ENCODE results near the gene PGM5. TPM values are rescaled to one million over a fixed set of nuclear protein-coding genes. Genes with fewer than 3 reads are reported as not detected.
A peak's percentile ranks its signal among the peaks of the same experiment; 100 is the strongest.

Gene PGM5
- total RNA-seq, 4 donors from 2014 or later: 573 to 742 (median 607) TPM

GRCh38 chr9:68480807-68481206 lies 124.4 kb downstream of the PGM5 start:
- 48% methylated on average over 3 of the region's 3 CpGs for WGBS
- peak overlapping the region; percentile 76 to 81 (median 80) for H3K27ac ChIP-seq (replicated peaks in 1 of 4)
- no peak for TF ChIP-seq EP300 (IDR thresholded peaks at IDR 0.05)
- TF ChIP-seq POLR2AphosphoS5 (IDR thresholded peaks at IDR 0.05): peak in 1 of 2 donors; percentile 51
- H3K27me3 ChIP-seq: no peaks in the 10 kb centered on the region
- H3K4me3 ChIP-seq: no peak overlapping the region
- H3K9me3 ChIP-seq: peaks cover 0 to 1% (median 0%) of the 10 kb centered on the region in 4 donors
- peaks cover 36 to 71% (median 62%) of the 10 kb centered on the region in 4 donors for H3K4me1 ChIP-seq
- intact Hi-C loops (cut with DNase I): no loop called here
- peaks cover 15 to 43% (median 34%) of the 10 kb centered on the region in 4 donors for H3K36me3 ChIP-seq
- DNase-seq (ENCODE audit: extremely low spot score): no peak

GRCh38 chr9:68482548-68482947 lies 126.1 kb downstream of the PGM5 start:
- TF ChIP-seq POLR2AphosphoS5 (IDR thresholded peaks at IDR 0.05): peak; percentile 24 to 55
- TF ChIP-seq POLR2A (IDR thresholded peaks at IDR 0.05; ENCODE audit: low read depth): no peak
- H3K27ac ChIP-seq (replicated peaks in 1 of 4): peak overlapping the region; percentile 76 to 81 (median 80)
- H3K36me3 ChIP-seq: peaks cover 25 to 60% (median 44%) of the 10 kb centered on the region in 4 donors
- intact Hi-C loops (cut with DNase I): no loop called here
- WGBS: 31% methylated on average over 1 of the region's 1 CpG
- no peaks in the 10 kb centered on the region for H3K27me3 ChIP-seq
- peaks cover 0 to 9% (median 7%) of the 10 kb centered on the region in 4 donors for H3K9me3 ChIP-seq
- H3K4me3 ChIP-seq: no peak overlapping the region
- no peak for DNase-seq (ENCODE audit: extremely low spot score)
- peaks cover 19 to 54% (median 45%) of the 10 kb centered on the region in 4 donors for H3K4me1 ChIP-seq

- no peak for TF ChIP-seq CTCF (IDR thresholded peaks at IDR 0.05)
- TF ChIP-seq POLR2AphosphoS5 (IDR thresholded peaks at IDR 0.05): no peak
- TF ChIP-seq POLR2A (IDR thresholded peaks at IDR 0.05; ENCODE audit: low read depth): no peak
- TF ChIP-seq EP300 (IDR thresholded peaks at IDR 0.05): no peak
- intact Hi-C loops (cut with DNase I): no loop called here
These were observed 131.7 kb downstream of the PGM5 start for GRCh38 chr9:68488126-68488525.

GRCh38 chr9:68489646-68490045 lies 133.2 kb downstream of the PGM5 start:
- WGBS: 79% methylated on average over 4 of the region's 4 CpGs

More at GRCh38 chr9:68488126-68488525, 131.7 kb downstream of the PGM5 start:
- Histone ChIP-seq H3K27me3 (no peaks in the 10 kb centered on the region), H3K4me1 (peaks cover 10 to 43% (median 42%) of the 10 kb centered on the region in 4 donors), H3K9me3 (peaks cover 0 to 9% (median 7%) of the 10 kb centered on the region in 4 donors), H3K4me3 (no peak overlapping the region), H3K27ac (replicated peaks in 1 of 4) (peak overlapping the region; percentile 85 to 89 (median 88)), H3K36me3 (peaks cover 25 to 71% (median 45%) of the 10 kb centered on the region in 4 donors)
- 54% methylated on average over 2 of the region's 2 CpGs for WGBS
- no peak for DNase-seq (ENCODE audit: extremely low spot score)

GRCh38 chr9:68492806-68493205 lies 136.4 kb downstream of the PGM5 start:
- Histone ChIP-seq H3K36me3 (peaks cover 0 to 28% (median 14%) of the 10 kb centered on the region in 4 donors), H3K4me3 (no peak overlapping the region), H3K4me1 (peaks cover 38 to 81% (median 79%) of the 10 kb centered on the region in 4 donors), H3K27ac (replicated peaks in 1 of 4) (peak overlapping the region; percentile 85 to 89 (median 88)), H3K27me3 (no peaks in the 10 kb centered on the region), H3K9me3 (no peaks in the 10 kb centered on the region)
- intact Hi-C loops (cut with DNase I): no loop called here
- TF ChIP-seq POLR2A (IDR thresholded peaks at IDR 0.05; ENCODE audit: low read depth) (no peak), CTCF (IDR thresholded peaks at IDR 0.05) (no peak), EP300 (IDR thresholded peaks at IDR 0.05) (no peak), POLR2AphosphoS5 (IDR thresholded peaks at IDR 0.05) (no peak)
- WGBS: 43% methylated on average over 6 of the region's 6 CpGs
- DNase-seq (ENCODE audit: extremely low spot score): no peak

More at GRCh38 chr9:68489646-68490045, 133.2 kb downstream of the PGM5 start:
- TF ChIP-seq EP300 (IDR thresholded peaks at IDR 0.05) (no peak), CTCF (IDR thresholded peaks at IDR 0.05) (no peak), POLR2AphosphoS5 (IDR thresholded peaks at IDR 0.05) (no peak), POLR2A (IDR thresholded peaks at IDR 0.05; ENCODE audit: low read depth) (no peak)
- H3K27ac ChIP-seq (replicated peaks in 1 of 4): peak overlapping the region; percentile 85 to 89 (median 88)
- intact Hi-C loops (cut with DNase I): no loop called here
- H3K27me3 ChIP-seq: no peaks in the 10 kb centered on the region
- DNase-seq (ENCODE audit: extremely low spot score): no peak
- H3K4me1 ChIP-seq: peaks cover 17 to 59% (median 55%) of the 10 kb centered on the region in 4 donors
- peaks cover 21 to 56% (median 35%) of the 10 kb centered on the region in 4 donors for H3K36me3 ChIP-seq
- peaks cover 0 to 9% (median 7%) of the 10 kb centered on the region in 4 donors for H3K9me3 ChIP-seq
- H3K4me3 ChIP-seq: no peak overlapping the region
